Measurements from ENCODE around the gene RFT1.

Gene RFT1

DNA sequence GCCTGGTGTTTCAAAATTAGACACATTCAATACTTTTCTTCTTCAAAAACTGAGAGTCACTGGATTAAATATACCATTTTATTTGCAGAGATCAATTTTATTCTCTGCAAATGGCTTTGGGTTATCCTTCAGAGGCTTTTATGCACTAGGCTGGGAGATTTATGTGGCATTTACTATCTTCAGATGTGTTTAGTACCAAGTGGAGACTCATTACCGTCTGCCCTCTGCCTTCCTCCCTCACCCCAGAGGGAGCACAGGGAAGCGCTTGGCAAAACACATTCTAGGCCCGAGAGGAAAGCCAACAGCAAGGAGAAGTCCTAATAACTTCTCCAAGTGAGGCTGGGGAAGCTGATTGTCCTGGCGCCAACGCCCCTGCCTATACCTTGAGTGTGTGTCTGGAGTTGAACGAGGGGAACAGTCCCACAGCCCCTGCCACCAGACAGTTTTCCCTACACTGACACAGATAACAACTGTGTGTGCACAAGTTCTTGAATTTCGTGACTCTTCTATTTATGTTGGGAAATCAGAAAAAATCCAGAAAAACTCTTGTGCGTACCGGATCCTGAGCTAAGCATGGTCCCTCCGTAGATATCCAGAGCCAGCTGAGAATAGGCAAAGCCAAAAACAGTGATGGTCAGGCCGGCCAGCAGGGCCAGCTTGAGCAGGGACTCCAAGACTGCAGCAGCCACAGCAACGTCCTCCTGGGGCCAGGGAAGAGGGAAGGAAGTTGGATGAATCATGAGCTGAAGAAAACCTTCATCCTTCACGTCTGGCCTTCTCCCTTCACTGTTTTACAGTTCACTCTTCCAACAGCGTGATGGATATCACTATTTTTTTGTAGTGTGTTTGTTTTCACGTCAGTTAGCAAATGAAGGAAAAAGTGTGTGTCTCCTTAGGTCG lies 26.6 kb downstream of the RFT1 start:
- no peak for DNase-seq (ENCODE audit: low read depth, low spot score)
- Histone ChIP-seq H3K27ac (no peak overlapping the region), H3K9me3 (ENCODE audit: low read depth, low read length) (no peaks in the 10 kb centered on the region), H3K36me3 (ENCODE audit: insufficient read depth, low read length) (0 out of 2 replicates have a peak, but pooled peaks cover 3% of the 10 kb centered on the region), H3K4me3 (no peak overlapping the region), H3K9ac (ENCODE audit: insufficient read length) (no peak overlapping the region)
- TF ChIP-seq POLR2AphosphoS5 (IDR thresholded peaks at IDR 0.05; ENCODE audit: borderline replicate concordance, low read depth, low read length) = no peak
- no peak for TF ChIP-seq EZH2 (IDR thresholded peaks at IDR 0.05)
- no peak for TF ChIP-seq FOXP2 (optimal IDR thresholded peaks at IDR 0.05; ENCODE audit: control extremely low read depth, extremely low read length, insufficient read depth)

DNA sequence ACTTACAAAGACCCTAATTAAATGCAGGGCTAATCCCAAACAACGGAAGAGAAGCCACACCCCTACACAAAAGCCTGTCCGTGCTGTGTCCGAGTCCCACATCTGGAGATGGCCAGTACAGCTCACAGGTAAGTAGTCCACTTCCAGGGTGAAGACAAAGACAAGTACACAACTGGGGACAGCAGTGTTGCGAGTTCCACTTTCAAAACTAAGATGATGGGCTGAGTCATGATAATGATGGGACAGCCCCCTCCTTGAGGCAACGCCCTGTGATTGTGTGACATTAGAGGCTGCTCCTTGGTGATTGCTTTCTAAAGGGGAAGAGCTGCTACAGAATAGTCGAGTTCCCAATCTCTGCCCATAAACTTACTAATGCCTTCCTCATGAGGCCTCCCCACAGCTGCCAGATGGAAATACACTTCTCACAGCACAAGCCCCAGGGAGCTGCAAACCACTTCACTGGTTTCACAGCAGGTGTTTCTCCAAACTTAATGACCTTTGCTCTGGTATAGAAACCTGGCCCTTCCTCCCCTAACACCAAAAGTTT lies 27.6 kb downstream of the RFT1 start:
- DNase-seq (ENCODE audit: low read depth, low spot score) = no peak
- H3K9me3 ChIP-seq (ENCODE audit: low read depth, low read length) = no peaks in the 10 kb centered on the region
- 0 out of 2 replicates have a peak, but pooled peaks cover 3% of the 10 kb centered on the region for H3K36me3 ChIP-seq (ENCODE audit: insufficient read depth, low read length)
- H3K4me3 ChIP-seq = no peak overlapping the region
- no peak overlapping the region for H3K9ac ChIP-seq (ENCODE audit: insufficient read length)
- no peak overlapping the region for H3K27ac ChIP-seq
- TF ChIP-seq EZH2 (IDR thresholded peaks at IDR 0.05) (no peak), FOXP2 (optimal IDR thresholded peaks at IDR 0.05; ENCODE audit: control extremely low read depth, extremely low read length, insufficient read depth) (no peak), POLR2AphosphoS5 (IDR thresholded peaks at IDR 0.05; ENCODE audit: borderline replicate concordance, low read depth, low read length) (no peak)

DNA sequence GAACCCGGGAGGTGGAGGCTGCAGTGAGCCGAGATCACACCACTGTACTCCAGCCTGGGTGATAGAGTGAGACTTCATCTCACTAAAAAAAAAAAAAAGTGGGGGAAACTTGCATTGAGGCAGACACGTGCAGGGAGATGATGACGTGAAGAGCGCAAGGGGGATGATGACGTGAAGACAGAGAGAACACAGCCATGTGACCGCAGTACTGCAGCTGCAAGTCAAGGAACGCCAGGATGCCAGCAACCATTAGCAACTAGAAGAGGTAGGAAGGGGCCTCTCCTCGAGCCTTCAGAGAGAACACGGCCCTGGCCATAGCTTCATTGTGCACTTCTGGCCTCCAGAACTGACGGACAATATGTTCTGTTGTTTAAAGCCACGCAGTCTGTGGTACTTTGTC lies 28.3 kb downstream of the RFT1 start:
- Histone ChIP-seq H3K9ac (ENCODE audit: insufficient read length) (no peak overlapping the region), H3K36me3 (ENCODE audit: insufficient read depth, low read length) (0 out of 2 replicates have a peak, but pooled peaks cover 3% of the 10 kb centered on the region), H3K9me3 (ENCODE audit: low read depth, low read length) (no peaks in the 10 kb centered on the region), H3K4me3 (no peak overlapping the region), H3K27ac (no peak overlapping the region)
- DNase-seq (ENCODE audit: low read depth, low spot score) = no peak
- TF ChIP-seq FOXP2 (optimal IDR thresholded peaks at IDR 0.05; ENCODE audit: control extremely low read depth, extremely low read length, insufficient read depth) (no peak), POLR2AphosphoS5 (IDR thresholded peaks at IDR 0.05; ENCODE audit: borderline replicate concordance, low read depth, low read length) (no peak), EZH2 (IDR thresholded peaks at IDR 0.05) (no peak)

DNA sequence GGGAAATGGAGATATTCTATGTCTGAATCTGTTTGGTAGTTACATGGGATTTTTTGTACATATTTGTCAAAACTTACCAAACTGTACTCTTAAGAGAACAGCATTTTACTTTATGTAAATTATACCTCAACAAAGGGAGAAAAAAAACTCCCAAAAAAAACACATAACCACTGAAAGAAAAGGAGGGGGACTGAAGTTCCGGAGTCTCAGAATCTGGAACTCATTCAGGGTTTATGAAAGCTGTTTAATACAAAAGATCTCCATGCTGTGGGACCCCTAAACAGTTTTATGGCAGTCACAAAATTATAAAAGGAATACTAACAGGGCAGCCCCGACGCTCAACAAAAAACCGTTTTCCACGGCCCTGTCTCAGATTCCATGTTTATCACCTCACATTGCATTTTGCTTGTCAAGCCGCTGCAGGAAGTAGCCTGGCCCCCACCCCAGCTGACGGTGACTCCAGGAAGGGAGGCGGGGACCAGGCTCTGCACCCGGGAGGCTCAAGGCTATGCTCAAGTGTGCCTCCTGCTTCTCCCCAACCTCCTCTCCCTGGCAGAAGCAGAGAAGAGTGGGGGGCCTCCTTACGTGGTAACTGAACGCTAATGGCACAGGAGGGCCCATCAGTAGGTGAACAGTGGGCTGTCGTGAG lies 29.3 kb downstream of the RFT1 start:
- no peak overlapping the region for H3K4me3 ChIP-seq
- DNase-seq (ENCODE audit: low read depth, low spot score) = no peak
- H3K27ac ChIP-seq = no peak overlapping the region; the same call in 1 of the 2 replicates
- H3K36me3 ChIP-seq (ENCODE audit: insufficient read depth, low read length) = 0 out of 2 replicates have a peak, but pooled peaks cover 3% of the 10 kb centered on the region
- no peaks in the 10 kb centered on the region for H3K9me3 ChIP-seq (ENCODE audit: low read depth, low read length)
- no peak for TF ChIP-seq EZH2 (IDR thresholded peaks at IDR 0.05)
- no peak for TF ChIP-seq FOXP2 (optimal IDR thresholded peaks at IDR 0.05; ENCODE audit: control extremely low read depth, extremely low read length, insufficient read depth)
- TF ChIP-seq POLR2AphosphoS5 (IDR thresholded peaks at IDR 0.05; ENCODE audit: borderline replicate concordance, low read depth, low read length) = no peak
- no peak overlapping the region for H3K9ac ChIP-seq (ENCODE audit: insufficient read length)

DNA sequence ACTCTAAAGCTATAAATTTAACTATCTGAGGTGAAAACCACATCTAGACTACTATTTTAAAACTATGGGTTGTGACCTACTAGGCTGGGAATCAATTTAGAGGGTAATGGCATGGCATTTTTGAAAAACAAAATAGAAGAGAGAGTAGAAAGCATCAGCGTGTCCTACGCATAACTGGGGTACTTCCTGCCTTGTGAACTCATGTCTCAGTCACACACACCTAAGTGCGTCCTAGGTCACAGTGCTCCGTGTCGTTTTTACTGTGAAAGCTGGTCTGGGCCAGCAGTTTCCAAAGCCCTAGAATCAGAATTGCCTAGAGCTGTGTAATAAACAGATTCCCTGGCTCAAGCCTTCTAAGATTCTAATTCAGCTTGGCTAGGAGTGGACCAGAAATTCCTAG lies 32.3 kb downstream of the RFT1 start:
- TF ChIP-seq FOXP2 (optimal IDR thresholded peaks at IDR 0.05; ENCODE audit: control extremely low read depth, extremely low read length, insufficient read depth) (no peak), POLR2AphosphoS5 (IDR thresholded peaks at IDR 0.05; ENCODE audit: borderline replicate concordance, low read depth, low read length) (no peak), EZH2 (IDR thresholded peaks at IDR 0.05) (no peak)
- no peak for DNase-seq (ENCODE audit: low read depth, low spot score)
- Histone ChIP-seq H3K36me3 (ENCODE audit: insufficient read depth, low read length) (no peaks in the 10 kb centered on the region), H3K4me3 (no peak overlapping the region), H3K9ac (ENCODE audit: insufficient read length) (no peak overlapping the region), H3K9me3 (ENCODE audit: low read depth, low read length) (no peaks in the 10 kb centered on the region), H3K27ac (no peak overlapping the region)

DNA sequence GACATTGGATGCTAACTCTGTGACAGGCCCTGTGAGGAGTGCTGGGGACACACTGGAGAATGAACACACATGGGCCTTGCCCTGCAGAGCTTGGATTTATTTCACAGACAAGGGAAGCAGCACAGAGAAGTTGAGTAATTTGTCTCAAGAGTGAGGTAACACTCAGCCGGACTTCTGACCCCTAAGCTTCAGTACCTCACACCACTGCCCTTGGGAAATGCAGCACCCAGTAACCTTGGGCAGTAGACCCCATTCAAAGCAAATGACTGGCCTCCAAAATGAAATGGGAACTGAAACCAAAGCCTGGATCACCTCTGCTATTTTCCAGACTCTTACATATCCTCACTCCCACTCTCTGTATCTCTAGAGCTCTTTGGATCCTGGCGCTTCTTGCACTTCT lies 37.3 kb downstream of the RFT1 start:
- no peak for TF ChIP-seq EZH2 (IDR thresholded peaks at IDR 0.05)
- no peak for TF ChIP-seq POLR2AphosphoS5 (IDR thresholded peaks at IDR 0.05; ENCODE audit: borderline replicate concordance, low read depth, low read length)
- TF ChIP-seq FOXP2 (optimal IDR thresholded peaks at IDR 0.05; ENCODE audit: control extremely low read depth, extremely low read length, insufficient read depth) = no peak
- DNase-seq (ENCODE audit: low read depth, low spot score) = no peak
- Histone ChIP-seq H3K27ac (no peak overlapping the region), H3K9me3 (ENCODE audit: low read depth, low read length) (no peaks in the 10 kb centered on the region), H3K9ac (ENCODE audit: insufficient read length) (no peak overlapping the region), H3K4me3 (no peak overlapping the region), H3K36me3 (ENCODE audit: insufficient read depth, low read length) (no peaks in the 10 kb centered on the region)

DNA sequence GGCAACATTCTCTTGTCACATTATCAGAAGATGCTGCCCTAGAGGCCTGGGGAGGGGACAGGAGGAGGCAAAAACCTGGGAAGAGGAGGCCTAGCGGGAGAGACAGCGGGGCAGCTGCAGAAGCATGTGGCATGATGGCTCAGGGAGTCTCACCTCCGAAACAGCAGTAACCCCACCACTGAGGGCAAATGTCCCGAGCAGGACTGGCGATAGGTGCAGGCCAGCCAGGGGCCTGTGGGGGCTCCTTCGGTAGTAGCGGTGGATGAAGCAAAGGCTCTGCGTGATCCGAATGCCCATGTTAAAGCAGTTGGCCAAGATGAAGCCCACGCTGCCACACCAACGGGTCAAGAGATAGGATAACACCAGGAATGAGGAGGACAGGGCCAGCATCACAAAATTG lies 38.0 kb downstream of the RFT1 start:
- Histone ChIP-seq H3K9ac (ENCODE audit: insufficient read length) (no peak overlapping the region), H3K9me3 (ENCODE audit: low read depth, low read length) (no peaks in the 10 kb centered on the region), H3K36me3 (ENCODE audit: insufficient read depth, low read length) (no peaks in the 10 kb centered on the region), H3K4me3 (no peak overlapping the region), H3K27ac (no peak overlapping the region)
- TF ChIP-seq FOXP2 (optimal IDR thresholded peaks at IDR 0.05; ENCODE audit: control extremely low read depth, extremely low read length, insufficient read depth) = no peak
- TF ChIP-seq EZH2 (IDR thresholded peaks at IDR 0.05) = no peak
- no peak for TF ChIP-seq POLR2AphosphoS5 (IDR thresholded peaks at IDR 0.05; ENCODE audit: borderline replicate concordance, low read depth, low read length)
- no peak for DNase-seq (ENCODE audit: low read depth, low spot score)

DNA sequence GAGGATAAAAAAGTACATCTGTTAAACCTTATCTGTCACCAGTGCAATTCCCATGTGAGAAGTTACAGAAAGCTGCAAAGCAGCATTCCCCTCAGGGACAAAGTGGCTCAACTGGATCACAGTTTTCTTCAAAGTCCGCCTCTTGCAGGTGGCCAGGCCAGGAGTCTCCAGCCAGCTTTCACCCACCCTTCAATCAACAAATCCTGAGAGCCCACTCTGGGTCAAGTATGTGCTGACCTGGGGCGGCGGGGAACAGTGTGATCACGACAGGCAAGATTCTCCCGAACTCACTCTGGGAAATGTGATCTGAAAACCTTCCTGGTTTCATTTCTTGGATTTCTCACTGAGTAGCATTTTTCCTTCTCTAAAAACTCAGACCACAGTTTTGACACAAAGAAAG lies 39.2 kb downstream of the RFT1 start:
- DNase-seq (ENCODE audit: low read depth, low spot score) = no peak
- no peak for TF ChIP-seq FOXP2 (optimal IDR thresholded peaks at IDR 0.05; ENCODE audit: control extremely low read depth, extremely low read length, insufficient read depth)
- TF ChIP-seq EZH2 (IDR thresholded peaks at IDR 0.05) = no peak
- TF ChIP-seq POLR2AphosphoS5 (IDR thresholded peaks at IDR 0.05; ENCODE audit: borderline replicate concordance, low read depth, low read length) = no peak
- H3K9me3 ChIP-seq (ENCODE audit: low read depth, low read length) = no peaks in the 10 kb centered on the region
- H3K36me3 ChIP-seq (ENCODE audit: insufficient read depth, low read length) = no peaks in the 10 kb centered on the region
- H3K4me3 ChIP-seq = no peak overlapping the region
- H3K9ac ChIP-seq (ENCODE audit: insufficient read length) = no peak overlapping the region
- H3K27ac ChIP-seq = no peak overlapping the region
